ENCODE results near the gene NFKB1.

Gene NFKB1

GRCh38 chr4:102533348-102533747, 32.2 kb downstream of the NFKB1 start:
- no peak for DNase-seq (ENCODE audit: low read depth)

- no peak for DNase-seq (ENCODE audit: low read depth)
Measured at GRCh38 chr4:102533904-102534303, 32.7 kb downstream of the NFKB1 start.

GRCh38 chr4:102534845-102535244, 33.7 kb downstream of the NFKB1 start:
- DNase-seq (ENCODE audit: low read depth): no peak

- peak; percentile 9 for DNase-seq (ENCODE audit: low read depth)
Measured at GRCh38 chr4:102535398-102536082, 34.4 kb downstream of the NFKB1 start.

- no peak for DNase-seq (ENCODE audit: low read depth)
Measured at GRCh38 chr4:102536768-102537167, 35.6 kb downstream of the NFKB1 start.

- DNase-seq (ENCODE audit: low read depth): no peak
Measured at GRCh38 chr4:102537269-102537668, 36.1 kb downstream of the NFKB1 start.

- no peak for DNase-seq (ENCODE audit: low read depth)
Measured at GRCh38 chr4:102541697-102542096, 40.5 kb downstream of the NFKB1 start.

GRCh38 chr4:102543030-102543928, 42.1 kb downstream of the NFKB1 start:
- DNase-seq (ENCODE audit: low read depth): no peak

- DNase-seq (ENCODE audit: low read depth): no peak
Measured at GRCh38 chr4:102546635-102547034, 45.5 kb downstream of the NFKB1 start.

GRCh38 chr4:102547973-102548372, 46.8 kb downstream of the NFKB1 start:
- no peak for DNase-seq (ENCODE audit: low read depth)

GRCh38 chr4:102551958-102552565, 50.9 kb downstream of the NFKB1 start:
- no peak for DNase-seq (ENCODE audit: low read depth)

GRCh38 chr4:102552781-102553180, 51.6 kb downstream of the NFKB1 start:
- no peak for DNase-seq (ENCODE audit: low read depth)

GRCh38 chr4:102553982-102554381, 52.8 kb downstream of the NFKB1 start:
- no peak for DNase-seq (ENCODE audit: low read depth)

- DNase-seq (ENCODE audit: low read depth): peak; percentile 51
Measured at GRCh38 chr4:102554482-102554881, 53.3 kb downstream of the NFKB1 start.

GRCh38 chr4:102554992-102555391, 53.8 kb downstream of the NFKB1 start:
- DNase-seq (ENCODE audit: low read depth): no peak

GRCh38 chr4:102557636-102558035, 56.5 kb downstream of the NFKB1 start:
- DNase-seq (ENCODE audit: low read depth): no peak

GRCh38 chr4:102560115-102560514, 59.0 kb downstream of the NFKB1 start:
- no peak for DNase-seq (ENCODE audit: low read depth)

- no peak for DNase-seq (ENCODE audit: low read depth)
Measured at GRCh38 chr4:102560571-102561341, 59.6 kb downstream of the NFKB1 start.

GRCh38 chr4:102563000-102563399, 61.8 kb downstream of the NFKB1 start:
- DNase-seq (ENCODE audit: low read depth): peak; percentile 3

GRCh38 chr4:102564399-102565059, 63.4 kb downstream of the NFKB1 start:
- peak; percentile 5 for DNase-seq (ENCODE audit: low read depth)

GRCh38 chr4:102565696-102566095, 64.5 kb downstream of the NFKB1 start:
- no peak for DNase-seq (ENCODE audit: low read depth)

GRCh38 chr4:102566426-102566825, 65.3 kb downstream of the NFKB1 start:
- DNase-seq (ENCODE audit: low read depth): no peak
